IMR-90 (cell line): ENCODE measurements around the gene NAP1L5. TPM values are rescaled to one million over a fixed set of nuclear protein-coding genes. Genes with fewer than 3 reads are reported as not detected.

Source experiments
- ATAC-seq: fragments of 200-7000 bp; cut with Tn5 transposase; 2 replicates; pipeline ENCODE4 v1.9.1; 2020; ENCODE audit warnings: low read depth, mild to moderate bottlenecking, moderate library complexity
- BruUV-seq: library from RNA; stranded (reverse); fragments of 400-500 nt; replicated peaks from 2 replicates; lab custom pipeline; 2021; lab: Mats Ljungman, UMichigan
- CTCF ChIA-PET: fragments of 300-600 bp; formaldehyde crosslinking; extraction: SDS; loops from one replicate; lab custom pipeline; 2021; ENCODE audit warnings: antibody characterized with exemption; lab: Yijun Ruan, JAX
- POLR2A ChIA-PET: fragments of 300-600 bp; sonication (Branson Sonifier 250); formaldehyde crosslinking; loops from one replicate; lab custom pipeline; 2022; ENCODE audit warnings: antibody characterized with exemption; ENCODE audit not compliant: unreplicated experiment; lab: Charles Lee
- DNase-seq: peaks from one replicate; pipeline ENCODE4 v3.0.0; 2013
- H2AFZ ChIP-seq: replicated peaks from 2 replicates; pipeline ENCODE3; 2013; ENCODE audit warnings: low read length, mild to moderate bottlenecking; ENCODE audit not compliant: poor library complexity
- H2AK5ac ChIP-seq: 2 replicates; pipeline ENCODE4 v1.6.1; 2013; ENCODE audit warnings: low read depth, low read length, inconsistent platforms
- H2AK9ac ChIP-seq: replicated peaks from 2 replicates; pipeline ENCODE3; 2013; ENCODE audit warnings: mild to moderate bottlenecking, low read depth, low read length, moderate library complexity; ENCODE audit not compliant: poor library complexity
- H2BK120ac ChIP-seq: 2 replicates; pipeline ENCODE4 v1.6.1; 2013; ENCODE audit warnings: low read depth, low read length, inconsistent platforms
- H2BK15ac ChIP-seq: 3 replicates; pipeline ENCODE4 v1.6.1; 2013; ENCODE audit warnings: low read depth, low read length, inconsistent platforms
- H2BK20ac ChIP-seq: 2 replicates; pipeline ENCODE4 v1.6.1; 2013; ENCODE audit warnings: low read depth, mild to moderate bottlenecking, inconsistent platforms, low read length, moderate library complexity
- H2BK5ac ChIP-seq: 2 replicates; pipeline ENCODE4 v1.6.1; 2013; ENCODE audit warnings: mild to moderate bottlenecking, low read depth, low read length, inconsistent platforms; ENCODE audit not compliant: poor library complexity, severe bottlenecking
- H3K14ac ChIP-seq: replicated peaks from 2 replicates; pipeline ENCODE4 v1.6.1; 2013; ENCODE audit warnings: low read depth, low read length, inconsistent platforms
- H3K18ac ChIP-seq: 2 replicates; pipeline ENCODE4 v1.6.1; 2013; ENCODE audit warnings: low read depth, low read length, control low read depth
- H3K23ac ChIP-seq: 2 replicates; pipeline ENCODE4 v1.6.1; 2013; ENCODE audit warnings: low read depth, low read length, inconsistent platforms
- H3K27ac ChIP-seq: 2 replicates; pipeline ENCODE4 v1.5.1; 2013; ENCODE audit warnings: mild to moderate bottlenecking, control low read depth, low read length; ENCODE audit not compliant: insufficient read depth
- H3K27me3 ChIP-seq: 2 replicates; pipeline ENCODE4 v1.6.1; 2013; ENCODE audit warnings: low read length; ENCODE audit not compliant: control insufficient read depth, insufficient read depth
- H3K36me3 ChIP-seq: 2 replicates; pipeline ENCODE4 v1.6.1; 2013; ENCODE audit warnings: low read length, mixed read lengths; ENCODE audit not compliant: control insufficient read depth, insufficient read depth
- H3K4ac ChIP-seq: 2 replicates; pipeline ENCODE4 v1.6.1; 2013; ENCODE audit warnings: low read depth, low read length, inconsistent platforms
- H3K4me1 ChIP-seq: 2 replicates; pipeline ENCODE4 v1.6.1; 2013; ENCODE audit warnings: low read length, mixed read lengths; ENCODE audit not compliant: control insufficient read depth, insufficient read depth
- H3K4me2 ChIP-seq: 2 replicates; pipeline ENCODE4 v1.6.1; 2013; ENCODE audit warnings: low read depth, mild to moderate bottlenecking, control low read depth, low read length, moderate library complexity
- H3K4me3 ChIP-seq: 2 replicates; pipeline ENCODE4 v1.5.1; 2013; ENCODE audit warnings: low read depth, mild to moderate bottlenecking, control low read depth, low read length, moderate library complexity; ENCODE audit not compliant: insufficient read depth
- H3K56ac ChIP-seq: 2 replicates; pipeline ENCODE4 v1.6.1; 2013; ENCODE audit warnings: low read length, inconsistent platforms; ENCODE audit not compliant: insufficient read depth; ENCODE audit errors: extremely low read depth
- H3K79me1 ChIP-seq, 2 experiments: 2 replicates each; pipeline ENCODE4 v1.6.1; 2013; ENCODE audit warnings: low read length in 2 of 2, inconsistent platforms in 1 of 2, low read depth in 1 of 2
- H3K9ac ChIP-seq: 2 replicates; pipeline ENCODE4 v1.6.1; 2013; ENCODE audit warnings: low read depth, low read length, control low read depth
- H3K9me1 ChIP-seq: 2 replicates; pipeline ENCODE4 v1.6.1; 2013; ENCODE audit warnings: low read length, inconsistent platforms; ENCODE audit not compliant: insufficient read depth
- H3K9me3 ChIP-seq: 2 replicates; pipeline ENCODE4 v1.6.1; 2013; ENCODE audit warnings: low read length; ENCODE audit not compliant: control insufficient read depth, insufficient read depth
- H4K20me1 ChIP-seq: 2 replicates; pipeline ENCODE4 v1.6.1; 2013; ENCODE audit warnings: low read length, inconsistent platforms; ENCODE audit not compliant: insufficient read depth
- H4K5ac ChIP-seq: 2 replicates; pipeline ENCODE4 v1.6.1; 2013; ENCODE audit warnings: mild to moderate bottlenecking, low read depth, low read length, control low read depth
- H4K8ac ChIP-seq, 2 experiments: 2 replicates each; pipeline ENCODE4 v1.6.1; 2013; ENCODE audit warnings: low read depth in 2 of 2, low read length in 2 of 2, control low read depth in 1 of 2, inconsistent platforms in 1 of 2
- H4K91ac ChIP-seq: 2 replicates; pipeline ENCODE4 v1.6.1; 2013; ENCODE audit warnings: low read depth, low read length, inconsistent platforms; ENCODE audit not compliant: insufficient read depth
- BHLHE40 ChIP-seq: fragments of 150-350 bp; IDR thresholded peaks from 2 replicates; pipeline ENCODE4 v1.6.1; 2016; ENCODE audit warnings: mild to moderate bottlenecking, low read depth, low read length
- CEBPB ChIP-seq: IDR thresholded peaks from 2 replicates; pipeline ENCODE4 v1.6.1; 2012; ENCODE audit warnings: low read depth, low read length, improper control_type of control experiment
- CHD1 ChIP-seq: IDR thresholded peaks from 2 replicates; pipeline ENCODE4 v1.6.1; 2012; ENCODE audit warnings: low read depth, low read length, improper control_type of control experiment
- MAZ ChIP-seq: IDR thresholded peaks from 2 replicates; pipeline ENCODE4 v1.6.1; 2012; ENCODE audit warnings: low read depth, mild to moderate bottlenecking, low read length, improper control_type of control experiment, moderate library complexity, borderline replicate concordance
- NFE2L2 ChIP-seq: fragments of 150-350 bp; IDR thresholded peaks from 2 replicates; pipeline ENCODE4 v1.6.1; 2016; ENCODE audit warnings: low read depth, mild to moderate bottlenecking, low read length
- RFX5 ChIP-seq: IDR thresholded peaks from 2 replicates; pipeline ENCODE4 v1.8.0; 2012; ENCODE audit warnings: low read depth, mild to moderate bottlenecking, low read length, moderate library complexity
- SMC3 ChIP-seq: fragments of 150-350 bp; IDR thresholded peaks from 2 replicates; pipeline ENCODE4 v1.6.1; 2016; ENCODE audit warnings: low read depth, mild to moderate bottlenecking, antibody characterized with exemption, low read length, moderate library complexity
- WGBS, 2 experiments: methylation state at CpG; one replicate each; pipeline versions ENCODE4 v1.1.5 to v1.1.7; 2013; ENCODE audit warnings: missing lambda C conversion rate in 2 of 2; ENCODE audit not compliant: insufficient read length in 1 of 2; ENCODE audit errors: extremely low coverage in 2 of 2; 5-methylcytosine and 5-hydroxymethylcytosine counted together
- dilution Hi-C: fragments of 300-500 bp; cut with HindIII; formaldehyde crosslinking; loops from one replicate; pipeline ENCODE4 v1.14.3; 2018; ENCODE audit warnings: low sequenced_read_pairs; ENCODE audit not compliant: unreplicated experiment
- in situ Hi-C: fragments of 300-500 bp; cut with MboI; formaldehyde crosslinking; loops from 3 replicates; pipeline ENCODE4 v1.14.3; 2019; ENCODE audit warnings: low sequenced_read_pairs, inconsistent platforms, mixed read lengths
- intact Hi-C: fragments of 100-400 bp; cut with micrococcal nuclease; formaldehyde crosslinking; loops from 2 replicates; pipeline ENCODE4 v1.10.0; 2022
- polyA plus RNA-seq, 3 experiments: library from polyadenylated mRNA; depleted of rRNA; stranded (reverse); fragments of >200 nt; gene quantifications; 2 replicates each; pipeline ENCODE4 v1.2.3, GENCODE V29; 2012; ENCODE audit warnings: low replicate concordance in 1 of 3
- total RNA-seq: library from RNA; depleted of rRNA; stranded (reverse); fragments of >200 nt; gene quantifications from 2 replicates; pipeline ENCODE4 v1.2.3, GENCODE V29; 2012
- TF ChIP-seq, protein P1 (sequence below): fragments of 150-350 bp; IDR thresholded peaks from 2 replicates; pipeline ENCODE4 v1.6.1; 2017; ENCODE audit warnings: mild to moderate bottlenecking, antibody characterized with exemption, low read length, low read depth
- TF ChIP-seq, protein P2 (sequence below): conservative IDR thresholded peaks from 2 replicates; pipeline ENCODE4 v1.5.1; 2012; ENCODE audit warnings: mild to moderate bottlenecking, low read depth, low read length, improper control_type of control experiment

The NAP1L5 gene
- total and polyA plus RNA-seq, 2 of the 4 experiments (the other 2 are of a cell fraction) = 3.9 to 5.3 TPM

DNA sequence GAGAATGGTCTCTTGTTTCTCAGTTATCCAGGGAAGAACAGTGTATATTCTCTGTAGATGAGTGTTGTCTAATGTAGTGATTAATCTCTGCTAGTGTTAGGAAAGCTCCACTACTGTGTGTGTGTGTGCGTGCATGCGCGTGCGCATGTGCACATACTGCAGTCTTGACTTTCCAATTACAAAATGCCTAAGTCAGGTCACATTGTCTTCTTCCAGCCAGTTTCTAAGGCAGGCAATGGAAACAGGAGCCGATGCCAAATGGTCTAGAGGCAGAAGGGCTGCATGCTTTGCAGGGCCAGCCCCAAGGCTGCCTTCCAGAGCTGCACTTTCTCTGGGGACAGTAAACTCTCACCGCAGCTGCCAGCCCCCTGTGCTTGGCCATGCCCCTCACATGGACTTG, 30.5 kb upstream of the NAP1L5 start:
- Histone ChIP-seq H2AK5ac (no peak overlapping the region), H3K4me1 (no peaks in the 10 kb centered on the region), H3K79me1 (no peaks in the 10 kb centered on the region), H3K9me1 (0 out of 2 replicates have a peak, but pooled peaks cover 3% of the 10 kb centered on the region), H3K36me3 (peaks cover 45% of the 10 kb centered on the region), H3K4me2 (no peak overlapping the region), H3K14ac (no peak overlapping the region), H3K9ac (no peak overlapping the region), H3K27me3 (no peaks in the 10 kb centered on the region), H2AFZ (no peak overlapping the region), H2BK20ac (no peak overlapping the region), H2BK5ac (no peak overlapping the region), H3K56ac (no peak overlapping the region), H4K5ac (no peak overlapping the region), H2AK9ac (no peak overlapping the region), H4K8ac (no peak overlapping the region), H2BK15ac (no peak overlapping the region), H2BK120ac (no peak overlapping the region), H3K4ac (no peak overlapping the region), H3K27ac (no peak overlapping the region), H3K4me3 (no peak overlapping the region), H4K20me1 (no peaks in the 10 kb centered on the region), H3K9me3 (no peaks in the 10 kb centered on the region), H3K23ac (no peak overlapping the region), H4K91ac (no peak overlapping the region), H3K18ac (no peak overlapping the region)
- ChIA-PET CTCF (no interaction called here), POLR2A (no interaction called here)
- no TSS peak for BruUV-seq
- intact Hi-C loops (no loop called here), dilution Hi-C loops (no loop called here), in situ Hi-C loops (no loop called here)
- DNase-seq = no peak
- 100% methylated on average over 2 of the region's 6 CpGs; no CpG with 5 or more reads in 1 of the 2 experiments for WGBS, 2 experiments
- no peak for ATAC-seq
- TF ChIP-seq SMC3 = no peak
- TF ChIP-seq CHD1 = no peak
- TF ChIP-seq MAZ = no peak
- no peak for TF ChIP-seq CEBPB
- TF ChIP-seq NFE2L2 = no peak
- TF ChIP-seq RFX5 = no peak
- TF ChIP-seq, protein P1, sequence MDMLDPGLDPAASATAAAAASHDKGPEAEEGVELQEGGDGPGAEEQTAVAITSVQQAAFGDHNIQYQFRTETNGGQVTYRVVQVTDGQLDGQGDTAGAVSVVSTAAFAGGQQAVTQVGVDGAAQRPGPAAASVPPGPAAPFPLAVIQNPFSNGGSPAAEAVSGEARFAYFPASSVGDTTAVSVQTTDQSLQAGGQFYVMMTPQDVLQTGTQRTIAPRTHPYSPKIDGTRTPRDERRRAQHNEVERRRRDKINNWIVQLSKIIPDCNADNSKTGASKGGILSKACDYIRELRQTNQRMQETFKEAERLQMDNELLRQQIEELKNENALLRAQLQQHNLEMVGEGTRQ = no peak
- TF ChIP-seq, protein P2, sequence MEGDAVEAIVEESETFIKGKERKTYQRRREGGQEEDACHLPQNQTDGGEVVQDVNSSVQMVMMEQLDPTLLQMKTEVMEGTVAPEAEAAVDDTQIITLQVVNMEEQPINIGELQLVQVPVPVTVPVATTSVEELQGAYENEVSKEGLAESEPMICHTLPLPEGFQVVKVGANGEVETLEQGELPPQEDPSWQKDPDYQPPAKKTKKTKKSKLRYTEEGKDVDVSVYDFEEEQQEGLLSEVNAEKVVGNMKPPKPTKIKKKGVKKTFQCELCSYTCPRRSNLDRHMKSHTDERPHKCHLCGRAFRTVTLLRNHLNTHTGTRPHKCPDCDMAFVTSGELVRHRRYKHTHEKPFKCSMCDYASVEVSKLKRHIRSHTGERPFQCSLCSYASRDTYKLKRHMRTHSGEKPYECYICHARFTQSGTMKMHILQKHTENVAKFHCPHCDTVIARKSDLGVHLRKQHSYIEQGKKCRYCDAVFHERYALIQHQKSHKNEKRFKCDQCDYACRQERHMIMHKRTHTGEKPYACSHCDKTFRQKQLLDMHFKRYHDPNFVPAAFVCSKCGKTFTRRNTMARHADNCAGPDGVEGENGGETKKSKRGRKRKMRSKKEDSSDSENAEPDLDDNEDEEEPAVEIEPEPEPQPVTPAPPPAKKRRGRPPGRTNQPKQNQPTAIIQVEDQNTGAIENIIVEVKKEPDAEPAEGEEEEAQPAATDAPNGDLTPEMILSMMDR = no peak
- no peak for TF ChIP-seq BHLHE40
